Upper lobe of right lung (tissue), 1 donor: ENCODE measurements around the gene VCAN. TPM values are rescaled to one million over a fixed set of nuclear protein-coding genes. Genes with fewer than 3 reads are reported as not detected.

Experiments
- ATAC-seq: fragments of 200-7000 bp; cut with Tn5 transposase; one replicate; pipeline ENCODE4 v1.9.1; 2020; ENCODE audit warnings: mild to moderate bottlenecking, moderate library complexity
- DNase-seq: peaks from one replicate; pipeline ENCODE4 v3.0.0-alpha.2; 2020
- H3K27ac ChIP-seq: fragments of 200-600 bp; one replicate; pipeline ENCODE4 v1.8.0; 2022
- H3K27me3 ChIP-seq: fragments of 200-600 bp; one replicate; pipeline ENCODE4 v1.8.0; 2022; ENCODE audit warnings: mild to moderate bottlenecking
- H3K36me3 ChIP-seq: fragments of 200-600 bp; one replicate; pipeline ENCODE4 v1.8.0; 2022
- H3K4me1 ChIP-seq: fragments of 200-600 bp; one replicate; pipeline ENCODE4 v1.8.0; 2022
- H3K4me3 ChIP-seq: fragments of 200-600 bp; one replicate; pipeline ENCODE4 v1.8.0; 2022; ENCODE audit warnings: mild to moderate bottlenecking
- H3K9me3 ChIP-seq: fragments of 200-600 bp; one replicate; pipeline ENCODE4 v1.8.0; 2022
- intact Hi-C: fragments of 100-400 bp; cut with DNase I; formaldehyde crosslinking; loops from one replicate; pipeline ENCODE4 v1.11.0; 2022
- total RNA-seq: library from RNA; stranded (reverse); fragmentation: NEBNext Ultra II Directional; extraction: Animal tissue kit (Norgen Biotek cat#: 25700); gene quantifications from one replicate; pipeline ENCODE4 v1.2.1, GENCODE V29; 2021
- TF ChIP-seq, protein P1 (sequence below): fragments of 200-600 bp; IDR thresholded peaks from one replicate; pipeline ENCODE4 v1.8.0; 2022; ENCODE audit warnings: antibody characterized with exemption
- donor health status: DM: no; HTN: yes; CAD: no; lungs with severe emphysema.

VCAN gene
- total RNA-seq, 1 donor from 2014 or later: 90.0 TPM

DNA sequence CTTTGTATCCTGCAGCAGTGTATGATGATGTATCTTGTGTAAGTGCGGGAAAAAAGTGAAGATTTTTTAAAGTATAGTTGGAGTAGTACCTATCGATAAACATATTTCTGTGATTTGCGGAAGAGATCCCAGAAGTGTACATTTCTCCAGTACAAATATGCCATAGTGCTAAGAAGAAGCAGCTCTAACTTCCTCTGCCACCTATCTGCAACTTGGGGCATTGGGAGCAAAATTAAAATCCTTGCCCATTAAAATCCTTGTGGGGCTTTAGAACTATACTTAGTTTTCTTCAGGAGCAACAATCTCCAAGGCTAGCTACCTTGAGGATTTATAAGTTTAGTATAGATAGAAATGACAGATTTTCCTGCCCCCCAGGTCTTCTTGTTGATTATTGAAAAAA lies 123.7 kb downstream of the VCAN start:
- H3K27ac ChIP-seq: no peak overlapping the region
- H3K4me3 ChIP-seq: no peak overlapping the region
- no peak for ATAC-seq
- TF ChIP-seq, protein P1, sequence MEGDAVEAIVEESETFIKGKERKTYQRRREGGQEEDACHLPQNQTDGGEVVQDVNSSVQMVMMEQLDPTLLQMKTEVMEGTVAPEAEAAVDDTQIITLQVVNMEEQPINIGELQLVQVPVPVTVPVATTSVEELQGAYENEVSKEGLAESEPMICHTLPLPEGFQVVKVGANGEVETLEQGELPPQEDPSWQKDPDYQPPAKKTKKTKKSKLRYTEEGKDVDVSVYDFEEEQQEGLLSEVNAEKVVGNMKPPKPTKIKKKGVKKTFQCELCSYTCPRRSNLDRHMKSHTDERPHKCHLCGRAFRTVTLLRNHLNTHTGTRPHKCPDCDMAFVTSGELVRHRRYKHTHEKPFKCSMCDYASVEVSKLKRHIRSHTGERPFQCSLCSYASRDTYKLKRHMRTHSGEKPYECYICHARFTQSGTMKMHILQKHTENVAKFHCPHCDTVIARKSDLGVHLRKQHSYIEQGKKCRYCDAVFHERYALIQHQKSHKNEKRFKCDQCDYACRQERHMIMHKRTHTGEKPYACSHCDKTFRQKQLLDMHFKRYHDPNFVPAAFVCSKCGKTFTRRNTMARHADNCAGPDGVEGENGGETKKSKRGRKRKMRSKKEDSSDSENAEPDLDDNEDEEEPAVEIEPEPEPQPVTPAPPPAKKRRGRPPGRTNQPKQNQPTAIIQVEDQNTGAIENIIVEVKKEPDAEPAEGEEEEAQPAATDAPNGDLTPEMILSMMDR: no peak
- intact Hi-C loops: no loop called here
- H3K4me1 ChIP-seq: no peaks in the 10 kb centered on the region
- H3K36me3 ChIP-seq: no peaks in the 10 kb centered on the region
- DNase-seq: no peak
- H3K27me3 ChIP-seq: no peaks in the 10 kb centered on the region
- H3K9me3 ChIP-seq: no peaks in the 10 kb centered on the region

DNA sequence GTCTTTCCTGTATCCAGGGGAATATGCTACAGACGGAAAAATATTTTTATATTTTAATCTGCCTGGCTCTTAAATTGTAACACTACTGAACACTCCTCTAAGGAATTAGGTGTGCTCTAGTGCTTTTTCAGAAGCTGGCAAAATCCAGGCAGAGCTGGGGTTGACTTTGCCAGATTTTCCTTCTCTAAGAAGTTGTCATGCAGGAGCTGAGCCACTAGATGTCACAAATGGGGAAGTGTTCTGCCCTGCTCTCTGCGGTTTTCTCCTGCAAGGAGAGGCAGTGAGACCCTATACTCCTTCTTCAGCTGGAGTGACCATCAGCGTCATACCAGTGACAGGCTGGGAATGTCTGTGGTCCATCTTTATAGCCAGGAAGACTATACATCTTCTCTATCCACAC lies 136.6 kb downstream of the VCAN start:
- no peaks in the 10 kb centered on the region for H3K27me3 ChIP-seq
- H3K36me3 ChIP-seq: no peaks in the 10 kb centered on the region
- no peaks in the 10 kb centered on the region for H3K9me3 ChIP-seq
- no peaks in the 10 kb centered on the region for H3K4me1 ChIP-seq
- no peak overlapping the region for H3K27ac ChIP-seq
- TF ChIP-seq, protein P1: peak; percentile 43
- intact Hi-C loops: no loop called here
- no peak for DNase-seq
- peak; percentile 64 for ATAC-seq
- H3K4me3 ChIP-seq: no peak overlapping the region

DNA sequence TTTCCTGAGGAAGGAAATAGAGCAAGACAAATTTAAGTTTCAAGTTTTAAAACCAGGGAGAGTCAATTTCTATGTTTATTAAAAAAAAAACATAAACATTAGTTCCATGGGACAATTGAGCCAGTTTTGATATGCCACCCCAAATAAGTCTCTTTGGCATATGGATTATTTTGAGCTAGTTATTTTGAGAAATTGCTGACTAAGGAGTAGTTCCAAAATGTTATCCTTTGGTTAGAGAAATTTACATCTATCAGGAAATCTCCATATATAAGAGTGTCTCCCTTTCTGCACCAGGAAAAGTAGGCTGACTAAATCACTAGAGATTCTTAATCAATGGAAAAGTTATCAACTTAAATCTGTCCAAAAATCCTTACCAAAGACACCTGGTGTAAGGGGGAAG lies 143.3 kb downstream of the VCAN start:
- Histone ChIP-seq H3K9me3 (no peaks in the 10 kb centered on the region), H3K4me1 (no peaks in the 10 kb centered on the region), H3K27ac (no peak overlapping the region), H3K36me3 (no peaks in the 10 kb centered on the region), H3K27me3 (no peaks in the 10 kb centered on the region), H3K4me3 (no peak overlapping the region)
- DNase-seq: no peak
- intact Hi-C loops: no loop called here
- ATAC-seq: no peak
- TF ChIP-seq, protein P1: no peak

DNA sequence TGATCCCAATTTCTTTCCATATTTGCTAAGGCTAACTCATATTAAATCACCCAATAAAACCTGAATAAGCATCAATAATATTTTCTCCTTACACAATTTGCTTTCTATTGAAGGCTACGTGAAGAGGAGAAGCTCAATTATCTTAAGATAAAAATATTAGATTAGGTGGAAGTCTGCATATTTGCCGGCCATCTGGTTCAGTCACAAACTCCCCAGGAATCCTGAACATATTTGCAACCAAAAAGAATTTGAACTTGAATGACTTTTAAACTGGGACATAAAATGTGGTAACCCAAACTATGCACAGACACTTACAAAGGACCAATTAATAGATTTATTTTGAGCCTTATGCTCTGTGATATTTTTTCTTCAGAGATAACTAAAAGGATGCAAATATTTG lies 156.8 kb downstream of the VCAN start:
- no peak for ATAC-seq

More for the DNA sequence above, 156.8 kb downstream of the VCAN start:
- H3K36me3 ChIP-seq: no peaks in the 10 kb centered on the region
- H3K27me3 ChIP-seq: no peaks in the 10 kb centered on the region
- no peak for DNase-seq
- intact Hi-C loops: no loop called here
- H3K4me3 ChIP-seq: no peak overlapping the region
- H3K27ac ChIP-seq: no peak overlapping the region
- TF ChIP-seq, protein P1: no peak
- H3K9me3 ChIP-seq: no peaks in the 10 kb centered on the region
- H3K4me1 ChIP-seq: no peaks in the 10 kb centered on the region

Other genes starting within 250 kb of the VCAN start
- gene HAPLN1, start 249.1 kb downstream of the VCAN start, total RNA-seq: 0.12 TPM